ENCODE measurements around the gene CFAP299. TPM values are rescaled to one million over a fixed set of nuclear protein-coding genes. Genes with fewer than 3 reads are reported as not detected.

CFAP299 gene
- total RNA-seq, 1 donor from 2014 or later: not detected

DNA sequence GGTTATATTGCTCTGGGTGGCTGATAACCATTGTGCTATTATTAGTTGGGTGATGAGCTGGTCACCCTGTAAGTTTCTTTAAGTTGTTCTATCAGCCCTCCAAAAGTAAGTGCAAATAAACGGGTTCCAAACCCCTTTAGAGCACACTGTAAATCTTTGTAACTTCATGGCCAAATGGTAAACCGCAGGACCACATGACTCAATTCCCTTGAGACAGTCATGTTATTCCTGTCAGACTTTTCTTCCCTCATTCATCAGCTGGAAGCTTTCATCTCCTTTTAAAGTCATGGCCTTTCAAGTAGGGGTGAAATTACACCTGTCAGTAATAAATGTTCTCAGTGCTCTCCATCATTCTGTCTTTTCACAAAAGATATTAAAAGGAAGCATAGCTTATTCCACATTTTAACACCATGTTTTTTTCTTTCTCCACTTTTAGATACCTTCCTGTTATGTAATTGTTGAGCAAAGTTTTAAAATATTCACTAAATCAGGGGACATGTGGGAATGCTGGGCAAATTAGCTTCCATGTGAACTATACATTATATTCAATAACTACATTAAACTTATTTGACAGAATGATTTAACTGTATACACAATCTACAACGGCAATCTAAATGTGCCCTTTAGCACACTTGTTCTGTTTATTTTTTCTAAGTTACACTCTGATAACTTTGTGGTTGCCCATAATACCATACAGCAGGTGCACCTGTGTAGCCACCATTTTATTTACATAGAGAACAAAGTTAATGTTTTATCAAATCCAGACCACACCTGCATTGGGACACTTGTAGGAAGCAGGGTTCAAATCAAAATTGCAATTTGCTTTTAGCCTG, 275.5 kb downstream of the CFAP299 start:
- H3K9ac ChIP-seq (ENCODE audit: low read length): no peak overlapping the region
- TF ChIP-seq EZH2 (IDR thresholded peaks at IDR 0.05; ENCODE audit: insufficient read depth, low read length): no peak
- TF ChIP-seq, protein P1, sequence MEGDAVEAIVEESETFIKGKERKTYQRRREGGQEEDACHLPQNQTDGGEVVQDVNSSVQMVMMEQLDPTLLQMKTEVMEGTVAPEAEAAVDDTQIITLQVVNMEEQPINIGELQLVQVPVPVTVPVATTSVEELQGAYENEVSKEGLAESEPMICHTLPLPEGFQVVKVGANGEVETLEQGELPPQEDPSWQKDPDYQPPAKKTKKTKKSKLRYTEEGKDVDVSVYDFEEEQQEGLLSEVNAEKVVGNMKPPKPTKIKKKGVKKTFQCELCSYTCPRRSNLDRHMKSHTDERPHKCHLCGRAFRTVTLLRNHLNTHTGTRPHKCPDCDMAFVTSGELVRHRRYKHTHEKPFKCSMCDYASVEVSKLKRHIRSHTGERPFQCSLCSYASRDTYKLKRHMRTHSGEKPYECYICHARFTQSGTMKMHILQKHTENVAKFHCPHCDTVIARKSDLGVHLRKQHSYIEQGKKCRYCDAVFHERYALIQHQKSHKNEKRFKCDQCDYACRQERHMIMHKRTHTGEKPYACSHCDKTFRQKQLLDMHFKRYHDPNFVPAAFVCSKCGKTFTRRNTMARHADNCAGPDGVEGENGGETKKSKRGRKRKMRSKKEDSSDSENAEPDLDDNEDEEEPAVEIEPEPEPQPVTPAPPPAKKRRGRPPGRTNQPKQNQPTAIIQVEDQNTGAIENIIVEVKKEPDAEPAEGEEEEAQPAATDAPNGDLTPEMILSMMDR (IDR thresholded peaks at IDR 0.05; ENCODE audit: insufficient read depth, low read depth, low read length): no peak
- H3K9me3 ChIP-seq (ENCODE audit: insufficient read depth, low read depth, low read length): no peaks in the 10 kb centered on the region
- no peak overlapping the region for H2AFZ ChIP-seq (ENCODE audit: low read depth, low read length)
- H3K79me2 ChIP-seq (ENCODE audit: insufficient read depth, low read length): no peaks in the 10 kb centered on the region
- H3K36me3 ChIP-seq (ENCODE audit: insufficient read depth, low read length): no peaks in the 10 kb centered on the region
- FAIRE-seq: no peak
- H3K36me3 Mint-ChIP-seq (ENCODE audit: low read depth, unreplicated experiment): no peaks in the 10 kb centered on the region
- H3K9me3 Mint-ChIP-seq (ENCODE audit: unreplicated experiment): peaks cover 2% of the 10 kb centered on the region
- H3K4me3 Mint-ChIP-seq (ENCODE audit: unreplicated experiment): no peak overlapping the region
- DNase-seq (ENCODE audit: low read depth): peak; percentile 47
- no peak overlapping the region for H3K4me3 ChIP-seq (ENCODE audit: insufficient read depth, low read depth, low read length)
- no peaks in the 10 kb centered on the region for H3K27me3 Mint-ChIP-seq (ENCODE audit: low read depth, unreplicated experiment)
- no peak overlapping the region for H3K27ac Mint-ChIP-seq (ENCODE audit: unreplicated experiment)
- H3K4me1 Mint-ChIP-seq (ENCODE audit: low read depth, unreplicated experiment): no peaks in the 10 kb centered on the region
- no peaks in the 10 kb centered on the region for H3K27me3 ChIP-seq (ENCODE audit: insufficient read depth, low read length)
- no peaks in the 10 kb centered on the region for H4K20me1 ChIP-seq (ENCODE audit: insufficient read depth, low read length)
- no peak overlapping the region for H3K4me2 ChIP-seq (ENCODE audit: low read length)
- no peak overlapping the region for H3K27ac ChIP-seq (ENCODE audit: low read depth, low read length)
- H3K4me1 ChIP-seq (ENCODE audit: insufficient read depth, low read length): no peaks in the 10 kb centered on the region

DNA sequence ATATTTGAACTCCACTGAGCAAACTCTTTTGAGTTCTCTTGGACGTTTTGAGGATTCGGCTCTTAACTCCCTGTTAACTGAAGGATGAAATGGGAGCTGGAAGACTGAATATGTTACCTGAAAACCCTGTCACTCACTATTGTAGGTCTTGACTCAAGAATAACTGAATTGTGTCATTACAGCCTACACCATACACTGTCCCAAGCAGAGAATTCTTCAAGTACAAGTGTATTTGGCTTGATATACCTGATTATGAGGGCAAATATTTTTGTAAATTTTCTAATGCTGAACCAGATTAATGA, 276.1 kb downstream of the CFAP299 start:
- Histone ChIP-seq H3K27ac (ENCODE audit: low read depth, low read length) (no peak overlapping the region), H4K20me1 (ENCODE audit: insufficient read depth, low read length) (no peaks in the 10 kb centered on the region), H3K4me3 (ENCODE audit: insufficient read depth, low read depth, low read length) (no peak overlapping the region), H3K36me3 (ENCODE audit: insufficient read depth, low read length) (no peaks in the 10 kb centered on the region), H3K4me2 (ENCODE audit: low read length) (no peak overlapping the region), H3K79me2 (ENCODE audit: insufficient read depth, low read length) (no peaks in the 10 kb centered on the region), H3K4me1 (ENCODE audit: insufficient read depth, low read length) (no peaks in the 10 kb centered on the region), H3K9me3 (ENCODE audit: insufficient read depth, low read depth, low read length) (no peaks in the 10 kb centered on the region), H2AFZ (ENCODE audit: low read depth, low read length) (no peak overlapping the region), H3K27me3 (ENCODE audit: insufficient read depth, low read length) (no peaks in the 10 kb centered on the region), H3K9ac (ENCODE audit: low read length) (no peak overlapping the region)
- Mint-ChIP-seq H3K4me3 (ENCODE audit: unreplicated experiment) (no peak overlapping the region), H3K27ac (ENCODE audit: unreplicated experiment) (no peak overlapping the region), H3K36me3 (ENCODE audit: low read depth, unreplicated experiment) (no peaks in the 10 kb centered on the region), H3K27me3 (ENCODE audit: low read depth, unreplicated experiment) (no peaks in the 10 kb centered on the region), H3K4me1 (ENCODE audit: low read depth, unreplicated experiment) (no peaks in the 10 kb centered on the region), H3K9me3 (ENCODE audit: unreplicated experiment) (peaks cover 2% of the 10 kb centered on the region)
- DNase-seq (ENCODE audit: low read depth) (no peak), FAIRE-seq (no peak)
- no peak for TF ChIP-seq EZH2 (IDR thresholded peaks at IDR 0.05; ENCODE audit: insufficient read depth, low read length)
- TF ChIP-seq, protein P1 (IDR thresholded peaks at IDR 0.05; ENCODE audit: insufficient read depth, low read depth, low read length): no peak

DNA sequence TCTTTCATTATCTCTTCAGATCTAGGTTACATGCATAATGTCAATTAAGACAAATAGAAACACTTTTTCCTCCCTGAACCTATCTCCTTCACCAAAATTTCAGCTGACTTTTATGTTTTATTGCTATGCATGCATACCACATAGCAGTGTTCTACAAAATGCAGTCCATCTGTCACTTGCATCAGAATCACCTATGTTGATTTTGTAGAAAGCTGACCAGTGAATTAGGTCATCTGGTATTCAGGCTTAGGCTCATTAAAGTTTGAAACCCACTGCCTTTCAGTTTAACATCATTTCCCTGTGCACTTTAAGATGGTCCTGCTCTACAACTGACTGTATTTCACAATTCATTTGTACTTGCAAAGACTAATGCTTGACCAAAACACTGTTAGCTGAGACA, 277.9 kb downstream of the CFAP299 start:
- Histone ChIP-seq H3K79me2 (ENCODE audit: insufficient read depth, low read length) (no peaks in the 10 kb centered on the region), H3K4me2 (ENCODE audit: low read length) (no peak overlapping the region), H3K4me3 (ENCODE audit: insufficient read depth, low read depth, low read length) (no peak overlapping the region), H3K9me3 (ENCODE audit: insufficient read depth, low read depth, low read length) (no peaks in the 10 kb centered on the region), H3K4me1 (ENCODE audit: insufficient read depth, low read length) (no peaks in the 10 kb centered on the region), H3K9ac (ENCODE audit: low read length) (no peak overlapping the region), H3K27me3 (ENCODE audit: insufficient read depth, low read length) (no peaks in the 10 kb centered on the region), H3K27ac (ENCODE audit: low read depth, low read length) (no peak overlapping the region), H4K20me1 (ENCODE audit: insufficient read depth, low read length) (no peaks in the 10 kb centered on the region), H2AFZ (ENCODE audit: low read depth, low read length) (no peak overlapping the region), H3K36me3 (ENCODE audit: insufficient read depth, low read length) (no peaks in the 10 kb centered on the region)
- Mint-ChIP-seq H3K9me3 (ENCODE audit: unreplicated experiment) (no peaks in the 10 kb centered on the region), H3K36me3 (ENCODE audit: low read depth, unreplicated experiment) (no peaks in the 10 kb centered on the region), H3K27me3 (ENCODE audit: low read depth, unreplicated experiment) (no peaks in the 10 kb centered on the region), H3K27ac (ENCODE audit: unreplicated experiment) (no peak overlapping the region), H3K4me1 (ENCODE audit: low read depth, unreplicated experiment) (no peaks in the 10 kb centered on the region), H3K4me3 (ENCODE audit: unreplicated experiment) (no peak overlapping the region)
- TF ChIP-seq, protein P1 (IDR thresholded peaks at IDR 0.05; ENCODE audit: insufficient read depth, low read depth, low read length): no peak
- TF ChIP-seq EZH2 (IDR thresholded peaks at IDR 0.05; ENCODE audit: insufficient read depth, low read length): no peak
- FAIRE-seq (no peak), DNase-seq (ENCODE audit: low read depth) (no peak)
